ENCODE data around the gene LRRC45. TPM values are rescaled to one million over a fixed set of nuclear protein-coding genes. Genes with fewer than 3 reads are reported as not detected.

Gene LRRC45
- total RNA-seq, 1 experiment from 2014 or later: 41.5 TPM

DNA sequence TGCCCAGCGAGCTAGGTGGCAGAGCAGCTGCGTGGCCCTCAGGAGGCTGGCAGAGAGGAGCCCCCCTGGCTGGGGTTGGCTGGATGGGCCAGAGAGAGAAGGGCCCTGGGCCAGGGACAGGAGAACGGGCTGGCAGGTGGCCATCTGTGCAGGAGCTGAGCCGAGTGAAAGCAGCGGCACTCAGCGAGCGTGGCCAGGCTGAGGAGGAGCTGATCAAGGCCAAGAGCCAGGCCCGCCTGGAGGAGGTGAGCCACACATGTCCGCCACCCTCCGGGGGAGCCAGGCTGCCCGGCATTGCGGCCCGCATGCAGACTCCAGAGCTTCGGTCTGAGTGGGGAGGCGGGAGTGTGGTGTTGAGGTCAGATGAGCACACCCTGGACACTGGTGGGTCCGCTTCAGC lies 6.3 kb downstream of the LRRC45 start:
- no TSS peak for BruUV-seq (replicated peaks)
- DNase-seq: no peak
- intact Hi-C loops (cut with micrococcal nuclease; ENCODE audit: unreplicated experiment): no loop called here
- H3K9me3 ChIP-seq (ENCODE audit: insufficient read depth, low read depth): no peaks in the 10 kb centered on the region
- H3F3A ChIP-seq (ENCODE audit: insufficient read depth, low read depth): no peaks in the 10 kb centered on the region
- no peaks in the 10 kb centered on the region for H3K36me3 ChIP-seq (ENCODE audit: low read depth)
- H4K20me1 ChIP-seq (ENCODE audit: insufficient read depth): no peaks in the 10 kb centered on the region
- no peaks in the 10 kb centered on the region for H3K79me2 ChIP-seq (ENCODE audit: low read depth)
- ChIA-PET CTCF (no interaction called here), POLR2A (ENCODE audit: unreplicated experiment) (no interaction called here)
- no peak overlapping the region for H2AFZ ChIP-seq
- H3K4me2 ChIP-seq: no peak overlapping the region
- no peak overlapping the region for H3K4me3 ChIP-seq
- H3K4me1 ChIP-seq (replicated peaks; ENCODE audit: insufficient read depth): no peaks in the 10 kb centered on the region
- H3K27me3 ChIP-seq (ENCODE audit: insufficient read depth, low read depth): no peaks in the 10 kb centered on the region
- TF ChIP-seq, protein P1, sequence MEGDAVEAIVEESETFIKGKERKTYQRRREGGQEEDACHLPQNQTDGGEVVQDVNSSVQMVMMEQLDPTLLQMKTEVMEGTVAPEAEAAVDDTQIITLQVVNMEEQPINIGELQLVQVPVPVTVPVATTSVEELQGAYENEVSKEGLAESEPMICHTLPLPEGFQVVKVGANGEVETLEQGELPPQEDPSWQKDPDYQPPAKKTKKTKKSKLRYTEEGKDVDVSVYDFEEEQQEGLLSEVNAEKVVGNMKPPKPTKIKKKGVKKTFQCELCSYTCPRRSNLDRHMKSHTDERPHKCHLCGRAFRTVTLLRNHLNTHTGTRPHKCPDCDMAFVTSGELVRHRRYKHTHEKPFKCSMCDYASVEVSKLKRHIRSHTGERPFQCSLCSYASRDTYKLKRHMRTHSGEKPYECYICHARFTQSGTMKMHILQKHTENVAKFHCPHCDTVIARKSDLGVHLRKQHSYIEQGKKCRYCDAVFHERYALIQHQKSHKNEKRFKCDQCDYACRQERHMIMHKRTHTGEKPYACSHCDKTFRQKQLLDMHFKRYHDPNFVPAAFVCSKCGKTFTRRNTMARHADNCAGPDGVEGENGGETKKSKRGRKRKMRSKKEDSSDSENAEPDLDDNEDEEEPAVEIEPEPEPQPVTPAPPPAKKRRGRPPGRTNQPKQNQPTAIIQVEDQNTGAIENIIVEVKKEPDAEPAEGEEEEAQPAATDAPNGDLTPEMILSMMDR (conservative IDR thresholded peaks at IDR 0.05): no peak
- TF ChIP-seq EZH2 (IDR thresholded peaks at IDR 0.05; ENCODE audit: low read depth): no peak
- no peaks in the 10 kb centered on the region for H3K9me2 ChIP-seq (ENCODE audit: insufficient read depth)
- H3K27ac ChIP-seq: no peak overlapping the region

DNA sequence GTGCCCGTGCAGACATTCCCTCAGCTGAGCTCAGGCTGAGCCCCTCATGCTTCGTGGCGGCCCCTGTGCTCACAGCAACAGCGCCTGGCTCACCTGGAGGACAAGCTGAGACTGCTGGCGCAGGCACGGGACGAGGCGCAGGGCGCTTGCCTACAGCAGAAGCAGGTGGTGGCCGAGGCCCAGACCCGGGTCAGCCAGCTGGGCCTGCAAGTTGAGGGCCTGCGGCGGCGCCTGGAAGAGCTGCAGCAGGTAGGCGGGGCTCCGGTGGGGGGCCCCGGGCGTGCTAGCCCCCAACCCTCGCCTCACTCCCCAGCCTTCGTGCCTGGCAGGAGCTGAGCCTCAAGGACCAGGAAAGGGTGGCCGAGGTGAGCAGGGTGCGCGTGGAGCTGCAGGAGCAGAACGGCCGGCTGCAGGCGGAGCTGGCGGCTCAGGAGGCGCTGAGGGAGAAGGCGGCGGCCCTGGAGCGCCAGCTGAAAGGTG lies 6.9 kb downstream of the LRRC45 start:
- no peaks in the 10 kb centered on the region for H3K4me1 ChIP-seq (replicated peaks; ENCODE audit: insufficient read depth)
- no peaks in the 10 kb centered on the region for H4K20me1 ChIP-seq (ENCODE audit: insufficient read depth)
- no peaks in the 10 kb centered on the region for H3K79me2 ChIP-seq (ENCODE audit: low read depth)
- intact Hi-C loops (cut with micrococcal nuclease; ENCODE audit: unreplicated experiment): loop anchor here (1.0 to 10.0 kb wide), 2 partner anchors 124 to 215 kb away; no protein-coding TSS in a partner anchor
- H3K27ac ChIP-seq: no peak overlapping the region
- H3K36me3 ChIP-seq (ENCODE audit: low read depth): no peaks in the 10 kb centered on the region
- no peak for DNase-seq
- no peaks in the 10 kb centered on the region for H3F3A ChIP-seq (ENCODE audit: insufficient read depth, low read depth)
- CTCF ChIA-PET: interaction anchor here (0.5 to 1.0 kb wide), 3 partner anchors 70 to 137 kb away, joined by 5 to 10 read pairs (median 9); no protein-coding TSS in a partner anchor
- no peaks in the 10 kb centered on the region for H3K9me2 ChIP-seq (ENCODE audit: insufficient read depth)
- peak overlapping the region; percentile 73; the same call in 1 of the 2 replicates for H3K4me2 ChIP-seq
- TF ChIP-seq EZH2 (IDR thresholded peaks at IDR 0.05; ENCODE audit: low read depth): no peak
- TF ChIP-seq, protein P1 (conservative IDR thresholded peaks at IDR 0.05): no peak
- H2AFZ ChIP-seq: no peak overlapping the region
- BruUV-seq (replicated peaks): no TSS peak
- H3K27me3 ChIP-seq (ENCODE audit: insufficient read depth, low read depth): no peaks in the 10 kb centered on the region
- no peak overlapping the region; the same call in 1 of the 2 replicates for H3K4me3 ChIP-seq
- H3K9me3 ChIP-seq (ENCODE audit: insufficient read depth, low read depth): no peaks in the 10 kb centered on the region
- POLR2A ChIA-PET (ENCODE audit: unreplicated experiment): interaction anchor here (0.6 kb wide), 1 partner anchor 390 kb away, joined by 3 read pairs; no protein-coding TSS in a partner anchor

DNA sequence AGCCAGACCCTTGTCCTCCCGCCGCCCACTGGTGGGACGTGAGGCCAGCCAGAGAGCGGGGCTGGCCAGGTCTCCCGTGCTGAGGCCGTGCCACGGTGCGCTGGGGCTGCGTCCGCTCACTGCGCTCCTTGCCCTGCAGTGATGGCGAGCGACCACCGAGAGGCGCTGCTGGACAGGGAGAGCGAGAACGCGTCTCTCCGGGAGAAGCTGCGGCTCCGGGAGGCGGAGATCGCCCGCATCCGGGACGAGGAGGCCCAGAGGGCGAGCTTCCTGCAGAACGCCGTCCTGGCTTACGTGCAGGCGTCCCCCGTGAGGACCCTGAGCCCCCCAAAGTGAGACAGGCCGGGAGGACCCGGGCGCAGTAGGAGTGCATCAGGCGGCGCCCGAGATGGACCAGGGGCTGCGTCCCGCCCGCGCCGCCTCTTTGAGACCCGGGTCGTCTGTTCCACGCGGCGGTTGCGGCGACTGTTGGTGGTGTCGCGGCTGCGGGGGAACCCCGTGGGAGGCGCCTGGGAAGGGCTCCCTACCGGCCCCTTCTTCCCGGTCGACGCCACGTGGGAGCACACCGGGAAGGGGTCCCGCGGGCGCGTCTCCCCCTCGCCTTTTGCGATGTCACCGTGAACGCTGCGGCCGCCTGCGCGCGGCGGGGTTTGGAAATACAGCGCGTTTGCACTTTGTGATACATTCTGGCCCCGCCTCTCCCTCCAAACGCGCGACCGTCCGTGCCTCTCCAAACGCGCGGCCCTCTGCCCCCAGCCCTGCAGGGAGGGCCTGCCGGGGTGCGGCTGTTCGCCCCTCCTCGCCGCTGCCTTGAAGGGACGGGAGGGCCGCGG lies 7.6 kb downstream of the LRRC45 start:
- Histone ChIP-seq H3K9me2 (ENCODE audit: insufficient read depth) (no peaks in the 10 kb centered on the region), H3K79me2 (ENCODE audit: low read depth) (no peaks in the 10 kb centered on the region), H3F3A (ENCODE audit: insufficient read depth, low read depth) (no peaks in the 10 kb centered on the region), H3K4me2 (peak overlapping the region; percentile 73), H3K9me3 (ENCODE audit: insufficient read depth, low read depth) (no peaks in the 10 kb centered on the region), H3K36me3 (ENCODE audit: low read depth) (no peaks in the 10 kb centered on the region), H2AFZ (peak overlapping the region; percentile 75), H3K4me1 (replicated peaks; ENCODE audit: insufficient read depth) (no peaks in the 10 kb centered on the region), H4K20me1 (ENCODE audit: insufficient read depth) (no peaks in the 10 kb centered on the region), H3K27ac (no peak overlapping the region), H3K27me3 (ENCODE audit: insufficient read depth, low read depth) (no peaks in the 10 kb centered on the region), H3K4me3 (peak overlapping the region; percentile 65)
- no peak for TF ChIP-seq EZH2 (IDR thresholded peaks at IDR 0.05; ENCODE audit: low read depth)
- TF ChIP-seq, protein P1 (conservative IDR thresholded peaks at IDR 0.05): peak; percentile 76
- CTCF ChIA-PET: interaction anchor here (0.5 to 1.0 kb wide), 4 partner anchors 71 to 461 kb away, joined by 3 to 10 read pairs (median 7); no protein-coding TSS in a partner anchor
- DNase-seq: peak; percentile 66 to 92
- TSS peak; percentile 15 for BruUV-seq (replicated peaks)
- intact Hi-C loops (cut with micrococcal nuclease; ENCODE audit: unreplicated experiment): loop anchor here (1.0 to 10.0 kb wide), 3 partner anchors 7 to 214 kb away; partner anchors contain the start of gene LRRC45
- POLR2A ChIA-PET (ENCODE audit: unreplicated experiment): interaction anchor here (0.6 kb wide), 2 partner anchors 251 to 389 kb away, joined by 3 to 4 read pairs; no protein-coding TSS in a partner anchor
